A549 (cell line): ENCODE measurements around the gene APOL5. TPM values are rescaled to one million over a fixed set of nuclear protein-coding genes. Genes with fewer than 3 reads are reported as not detected.
A peak's percentile ranks its signal among the peaks of the same experiment; 100 is the strongest.

Experiments used
- ATAC-seq, 2 experiments: fragments of 200-7000 bp in 1 of 2; fragments of >200 bp in 1 of 2; cut with Nextera tagmentation in 1 of 2; cut with Tn5 transposase in 1 of 2; 3 replicates each; pipeline versions ENCODE4 v1.8.0 to v1.9.1; 2018 to 2020; ENCODE audit warnings: mild to moderate bottlenecking in 1 of 2, moderate library complexity in 1 of 2
- CTCF ChIA-PET: fragments of 300-600 bp; sonication (Branson Sonifier 250); formaldehyde crosslinking; extraction: SDS; loops from one replicate; lab custom pipeline; 2021; ENCODE audit warnings: antibody characterized with exemption, inconsistent platforms; lab: Yijun Ruan, JAX
- POLR2A ChIA-PET: fragments of 350-600 bp; formaldehyde crosslinking; extraction: SDS; loops from one replicate; lab custom pipeline; 2021; ENCODE audit warnings: antibody characterized with exemption, inconsistent platforms; lab: Yijun Ruan, JAX
- DNase-seq, 2 experiments: peaks; one replicate each; pipeline versions ENCODE4 v3.0.0 to v3.0.0-alpha.2; 2011 to 2016; ENCODE audit warnings: low read depth in 1 of 2, low spot score in 1 of 2
- FAIRE-seq: peaks from 2 replicates; lab custom pipeline; 2011; peaks lifted over from hg19 to GRCh38; lab: Jason Lieb, UNC
- H3K27ac ChIP-seq, 2 experiments: fragments of >200 bp; sonication (Bioruptor Twin); formaldehyde crosslinking; 3 replicates each; pipeline ENCODE4 v1.5.1; 2016 to 2017
- H3K4me1 ChIP-seq: fragments of >200 bp; sonication (Bioruptor Twin); formaldehyde crosslinking; 3 replicates; pipeline ENCODE4 v1.6.1; 2016
- H3K4me2 ChIP-seq: fragments of >200 bp; sonication (Bioruptor Twin); formaldehyde crosslinking; 3 replicates; pipeline ENCODE4 v1.6.1; 2016
- H3K4me3 ChIP-seq: fragments of >200 bp; sonication (Bioruptor Twin); formaldehyde crosslinking; 3 replicates; pipeline ENCODE4 v1.5.1; 2016
- H3K9me3 ChIP-seq: fragments of >200 bp; sonication (Bioruptor Twin); formaldehyde crosslinking; 3 replicates; pipeline ENCODE4 v1.6.1; 2016
- BCL3 ChIP-seq: fragments of >200 bp; sonication (Bioruptor Twin); formaldehyde crosslinking; IDR thresholded peaks from 3 replicates; pipeline ENCODE4 v1.6.1; 2016
- CHD2 ChIP-seq: fragments of 150-350 bp; IDR thresholded peaks from 2 replicates; pipeline ENCODE4 v1.6.1; 2014; ENCODE audit warnings: low read length; ENCODE audit not compliant: partially characterized antibody
- CHD4 ChIP-seq: fragments of 200-600 bp; sonication (generic); IDR thresholded peaks from 2 replicates; pipeline ENCODE4 v1.6.1; 2016; ENCODE audit warnings: antibody characterized with exemption, mild to moderate bottlenecking, borderline replicate concordance
- EHF ChIP-seq: fragments of 250-450 bp; sonication (Bioruptor Pico); IDR thresholded peaks from 2 replicates; pipeline ENCODE4 v1.5.0; 2020; ENCODE audit warnings: mild to moderate bottlenecking
- EHMT2 ChIP-seq: fragments of 200-600 bp; sonication (generic); IDR thresholded peaks from 2 replicates; pipeline ENCODE4 v1.6.1; 2016; ENCODE audit warnings: antibody characterized with exemption, low read depth, mild to moderate bottlenecking, moderate library complexity
- FOSL2 ChIP-seq, 2 experiments: fragments of 450-650 bp in 1 of 2; fragments of >200 bp in 1 of 2; sonication (Bioruptor Twin) in 1 of 2; formaldehyde crosslinking; IDR thresholded peaks; 2 replicates each; pipeline versions ENCODE4 v1.5.0 to v1.6.1; 2016 to 2020; ENCODE audit warnings: mild to moderate bottlenecking in 1 of 2, moderate library complexity in 1 of 2
- HOXA7 ChIP-seq: fragments of 250-450 bp; sonication (Bioruptor Pico); IDR thresholded peaks from 2 replicates; pipeline ENCODE4 v1.5.0; 2020; ENCODE audit warnings: mild to moderate bottlenecking, moderate library complexity
- HOXB13 ChIP-seq: fragments of 250-450 bp; sonication (Bioruptor Pico); IDR thresholded peaks from 2 replicates; pipeline ENCODE4 v1.5.0; 2020; ENCODE audit warnings: low read depth, mild to moderate bottlenecking, moderate library complexity
- JUN ChIP-seq, 2 experiments: fragments of >200 bp; sonication (Bioruptor Twin); formaldehyde crosslinking; IDR thresholded peaks; 2 replicates in 1 of 2; 3 replicates in 1 of 2; pipeline ENCODE4 v1.6.1; 2016 to 2017
- KDM1A ChIP-seq: fragments of 200-600 bp; sonication (generic); IDR thresholded peaks from 2 replicates; pipeline ENCODE4 v1.6.1; 2016; ENCODE audit warnings: low read depth, mild to moderate bottlenecking
- KDM5A ChIP-seq: fragments of 200-600 bp; sonication (generic); IDR thresholded peaks from 2 replicates; pipeline ENCODE4 v1.6.1; 2016; ENCODE audit warnings: antibody characterized with exemption, mild to moderate bottlenecking
- MAFK ChIP-seq: fragments of 450-650 bp; IDR thresholded peaks from 2 replicates; pipeline ENCODE4 v1.6.1; 2014; ENCODE audit not compliant: partially characterized antibody
- NFE2L2 ChIP-seq: fragments of 150-350 bp; conservative IDR thresholded peaks from 2 replicates; pipeline ENCODE4 v1.6.1; 2014; ENCODE audit warnings: low read length
- NR3C1 ChIP-seq: fragments of >200 bp; sonication (Bioruptor Twin); formaldehyde crosslinking; IDR thresholded peaks from 3 replicates; pipeline ENCODE4 v1.6.1; 2017
- POLR2AphosphoS2 ChIP-seq: conservative IDR thresholded peaks from 2 replicates; pipeline ENCODE4 v1.6.1; 2012; ENCODE audit warnings: low read length, improper control_type of control experiment, inconsistent platforms
- RAD21 ChIP-seq, 2 experiments: fragments of >200 bp in 1 of 2; sonication (Bioruptor Twin) in 1 of 2; formaldehyde crosslinking in 1 of 2; IDR thresholded peaks in 1 of 2; conservative IDR thresholded peaks in 1 of 2; 2 replicates in 1 of 2; 3 replicates in 1 of 2; pipeline ENCODE4 v1.6.1; 2012 to 2018; ENCODE audit warnings: inconsistent platforms in 1 of 2
- REST ChIP-seq: fragments of 200-600 bp; sonication (generic); IDR thresholded peaks from 2 replicates; pipeline ENCODE4 v1.6.1; 2016; ENCODE audit warnings: antibody characterized with exemption, mild to moderate bottlenecking, moderate library complexity
- RNF2 ChIP-seq: fragments of 200-600 bp; sonication (generic); IDR thresholded peaks from 2 replicates; pipeline ENCODE4 v1.6.1; 2016; ENCODE audit warnings: low read depth, mild to moderate bottlenecking, antibody characterized with exemption, moderate library complexity, borderline replicate concordance
- SMC3 ChIP-seq: fragments of >200 bp; sonication (Bioruptor Twin); formaldehyde crosslinking; IDR thresholded peaks from 3 replicates; pipeline ENCODE4 v1.6.1; 2018; ENCODE audit warnings: inconsistent platforms
- SREBF2 ChIP-seq: fragments of 450-650 bp; IDR thresholded peaks from 2 replicates; pipeline ENCODE4 v1.6.1; 2014; ENCODE audit warnings: mild to moderate bottlenecking, moderate library complexity
- TFCP2L1 ChIP-seq: fragments of 250-450 bp; sonication (Bioruptor Pico); IDR thresholded peaks from 2 replicates; pipeline ENCODE4 v1.5.0; 2021; ENCODE audit warnings: mild to moderate bottlenecking
- USF2 ChIP-seq: fragments of 450-650 bp; IDR thresholded peaks from 2 replicates; pipeline ENCODE4 v1.6.1; 2014; ENCODE audit warnings: antibody characterized with exemption
- ZFP36 ChIP-seq: fragments of 450-650 bp; IDR thresholded peaks from 2 replicates; pipeline ENCODE4 v1.6.1; 2014; ENCODE audit warnings: borderline replicate concordance; ENCODE audit not compliant: partially characterized antibody
- WGBS: methylation state at CpG from one replicate; pipeline ENCODE4 v1.1.6; 2017; ENCODE audit errors: missing lambda C conversion rate; 5-methylcytosine and 5-hydroxymethylcytosine counted together
- polyA plus RNA-seq, 4 experiments: library from polyadenylated mRNA; depleted of rRNA in 3 of 4; stranded (reverse); fragments of >200 nt; fragmentation: RNase III in 1 of 4; extraction: RNeasy Plus Mini Kit Qiagen cat#74134 plus additional on column Dnase treatment in 1 of 4; gene quantifications; 2 replicates in 3 of 4; 3 replicates in 1 of 4; pipeline ENCODE4 v1.2.3, GENCODE V29; 2011 to 2017

The APOL5 gene
- polyA plus RNA-seq, 2 of the 4 experiments (the other 2 are of a cell fraction), result not detected

GRCh38 chr22:35684270-35684700 is 33.4 kb upstream of the APOL5 start:
- Histone ChIP-seq H3K4me1 (no peaks in the 10 kb centered on the region), H3K4me2 (no peak overlapping the region), H3K27ac (no peak overlapping the region), H3K9me3 (no peaks in the 10 kb centered on the region), H3K4me3 (no peak overlapping the region)
- no peak for ATAC-seq
- 72% methylated on average over 3 of the region's 3 CpGs for whole genome bisulfite sequencing
- ChIA-PET CTCF (interaction anchor here (0.8 to 1.5 kb wide), 4 partner anchors 11 to 27 kb away, joined by 3 to 5 read pairs (median 3); no protein-coding TSS in a partner anchor), POLR2A (no interaction called here)
- DNase-seq, result peak in 1 of 2 experiments; percentile 25
- no peak for FAIRE-seq
- TF ChIP-seq USF2 (no peak), MAFK (peak; percentile 26), RAD21 (conservative IDR thresholded peaks at IDR 0.05 in 1 of 2, IDR thresholded peaks at IDR 0.05 in 1 of 2) (peak in 1 of 2 experiments; percentile 26; a peak in 1 of 5 replicates)

- POLR2A ChIA-PET, result no interaction called here
- FAIRE-seq (no peak), ATAC-seq (no peak), DNase-seq (no peak)
- CTCF ChIA-PET, result interaction anchor here (0.8 to 1.5 kb wide), 4 partner anchors 11 to 28 kb away, joined by 3 to 5 read pairs (median 3); no protein-coding TSS in a partner anchor
- no peaks in the 10 kb centered on the region for H3K9me3 ChIP-seq
- H3K4me2 ChIP-seq, result no peak overlapping the region
- no peaks in the 10 kb centered on the region for H3K4me1 ChIP-seq
- no peak overlapping the region for H3K27ac ChIP-seq
- H3K4me3 ChIP-seq, result no peak overlapping the region
- TF ChIP-seq RNF2 (no peak), EHMT2 (no peak)
These were observed 32.9 kb upstream of the APOL5 start for GRCh38 chr22:35684732-35685131.

- Histone ChIP-seq H3K4me2 (no peak overlapping the region), H3K9me3 (no peaks in the 10 kb centered on the region), H3K27ac (no peak overlapping the region), H3K4me1 (no peaks in the 10 kb centered on the region), H3K4me3 (no peak overlapping the region)
- 71% methylated on average over 11 of the region's 11 CpGs for WGBS
- DNase-seq (no peak), FAIRE-seq (no peak), ATAC-seq (no peak)
- ChIA-PET POLR2A (no interaction called here), CTCF (no interaction called here)
- no peak for TF ChIP-seq CHD2
- TF ChIP-seq ZFP36, result no peak
These were observed 31.9 kb upstream of the APOL5 start for GRCh38 chr22:35685731-35686130.

GRCh38 chr22:35686298-35686697 is 31.4 kb upstream of the APOL5 start:
- no peak for DNase-seq
- no peaks in the 10 kb centered on the region for H3K9me3 ChIP-seq
- 78% methylated on average over 4 of the region's 4 CpGs for WGBS
- no peak for TF ChIP-seq SREBF2
- no peak for TF ChIP-seq BCL3
- no peak for TF ChIP-seq HOXB13 (CRISPR knock-in tag)
- TF ChIP-seq ZFP36, result no peak
- TF ChIP-seq NFE2L2, result no peak
- TF ChIP-seq SMC3, result no peak
- TF ChIP-seq CHD4, result no peak
- no peak for TF ChIP-seq REST
- TF ChIP-seq TFCP2L1, result no peak
- no peak for TF ChIP-seq HOXA7 (CRISPR knock-in tag)
- no peak for TF ChIP-seq RNF2
- no peak for TF ChIP-seq NR3C1
- TF ChIP-seq FOSL2 (IDR thresholded peaks at IDR 0.05), result no peak
- no peak for TF ChIP-seq FOSL2 (CRISPR knock-in tag; IDR thresholded peaks at IDR 0.05)
- no peak for TF ChIP-seq EHF (CRISPR knock-in tag)
- no peak for TF ChIP-seq JUN (IDR thresholded peaks at IDR 0.05)
- TF ChIP-seq POLR2AphosphoS2, result no peak
- no peak for TF ChIP-seq KDM5A
- no peak for TF ChIP-seq KDM1A
- TF ChIP-seq, all 56 proteins: peak for 0
- CTCF ChIA-PET, result interaction anchor here (0.8 kb wide), 1 partner anchor 55 kb away, joined by 3 read pairs; no protein-coding TSS in a partner anchor
- no peak for ATAC-seq
- FAIRE-seq, result no peak
- Histone ChIP-seq H3K4me3 (no peak overlapping the region), H3K4me1 (no peaks in the 10 kb centered on the region), H3K4me2 (no peak overlapping the region), H3K27ac (no peak overlapping the region)
- POLR2A ChIA-PET, result no interaction called here
